Skeletal muscle tissue (tissue), 4 donors: ENCODE measurements around the gene SFR1. TPM values are rescaled to one million over a fixed set of nuclear protein-coding genes. Genes with fewer than 3 reads are reported as not detected.

Experiments
- H3K27ac ChIP-seq: one replicate; pipeline ENCODE4 v1.7.0; 2013; ENCODE audit warnings: mild to moderate bottlenecking, low read depth, low read length, inconsistent platforms
- H3K27me3 ChIP-seq, 3 donors: one replicate each; pipeline ENCODE4 v1.7.0; 2013; ENCODE audit warnings: low read length in 3 of 3; ENCODE audit not compliant: control insufficient read depth in 3 of 3, insufficient read depth in 3 of 3
- H3K36me3 ChIP-seq, 3 donors: one replicate each; pipeline ENCODE4 v1.7.0; 2013; ENCODE audit warnings: low read length in 3 of 3; ENCODE audit not compliant: control insufficient read depth in 3 of 3, insufficient read depth in 3 of 3
- H3K4me1 ChIP-seq, 3 donors: one replicate each; pipeline ENCODE4 v1.7.0; 2013; ENCODE audit warnings: low read length in 3 of 3, mild to moderate bottlenecking in 3 of 3; ENCODE audit not compliant: control insufficient read depth in 3 of 3, insufficient read depth in 3 of 3
- H3K4me3 ChIP-seq, 3 donors: one replicate each; pipeline ENCODE4 v1.7.0; 2013; ENCODE audit warnings: low read length in 3 of 3
- H3K9ac ChIP-seq, 3 donors: one replicate each; pipeline ENCODE4 v1.7.0; 2013; ENCODE audit warnings: low read length in 3 of 3, mild to moderate bottlenecking in 3 of 3, moderate library complexity in 2 of 3, low read depth in 1 of 3
- H3K9me3 ChIP-seq, 3 donors: one replicate each; pipeline ENCODE4 v1.7.0; 2013; ENCODE audit warnings: low read length in 3 of 3; ENCODE audit not compliant: control insufficient read depth in 3 of 3
- total RNA-seq: library from RNA; depleted of rRNA; stranded (reverse); fragments of >200 nt; gene quantifications from one replicate; pipeline ENCODE4 v1.2.3, GENCODE V29; 2014
- donor health status: Osteomylitis.

Gene SFR1
- total RNA-seq, 1 donor from 2014 or later: 2.1 TPM

DNA sequence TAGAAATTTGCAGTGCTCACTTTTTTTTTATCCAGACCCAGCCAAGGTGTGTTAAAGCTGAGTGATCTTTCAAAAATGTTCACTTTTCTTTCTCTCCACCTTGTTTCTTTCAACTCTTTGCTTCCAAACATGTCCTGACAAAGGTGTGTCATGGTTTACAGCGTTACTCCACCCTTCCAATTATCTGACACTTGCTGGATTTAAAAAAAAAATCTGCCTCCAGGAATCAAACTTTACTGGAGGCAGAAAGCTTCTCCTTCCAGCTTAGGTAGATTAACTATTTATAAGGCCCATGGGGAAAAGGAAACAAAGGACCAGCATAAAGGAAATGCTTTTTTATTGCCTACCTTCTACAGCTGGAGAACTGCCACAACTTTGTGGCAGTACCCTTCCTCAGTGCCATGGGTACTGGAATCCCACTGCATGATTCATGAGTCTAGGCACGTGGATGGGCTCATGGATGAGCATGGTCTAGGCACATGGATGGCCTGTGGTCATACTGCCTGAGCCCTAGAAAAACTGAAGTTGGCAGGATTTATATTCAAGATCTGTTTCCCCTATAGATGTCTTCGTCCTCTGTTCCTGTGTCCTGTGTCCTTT is 36.1 kb upstream of the SFR1 start, which contains the start of gene COL17A1:
COL17A1 (minus strand) TSS at position 80 of the 600 bp plus-strand sequence. CDS start 5,207 bp downstream, outside the sequence.
- no peak within 1 kb of the TSS for H3K4me3 ChIP-seq
- no peaks in the 10 kb centered on the region for H3K4me1 ChIP-seq
- no peak within 1 kb of the TSS for H3K27ac ChIP-seq
- no peaks in the 10 kb centered on the region for H3K27me3 ChIP-seq
- H3K9me3 ChIP-seq: no peaks in the 10 kb centered on the region
- H3K9ac ChIP-seq: no peak within 1 kb of the TSS
- H3K36me3 ChIP-seq: no peaks in the 10 kb centered on the region

DNA sequence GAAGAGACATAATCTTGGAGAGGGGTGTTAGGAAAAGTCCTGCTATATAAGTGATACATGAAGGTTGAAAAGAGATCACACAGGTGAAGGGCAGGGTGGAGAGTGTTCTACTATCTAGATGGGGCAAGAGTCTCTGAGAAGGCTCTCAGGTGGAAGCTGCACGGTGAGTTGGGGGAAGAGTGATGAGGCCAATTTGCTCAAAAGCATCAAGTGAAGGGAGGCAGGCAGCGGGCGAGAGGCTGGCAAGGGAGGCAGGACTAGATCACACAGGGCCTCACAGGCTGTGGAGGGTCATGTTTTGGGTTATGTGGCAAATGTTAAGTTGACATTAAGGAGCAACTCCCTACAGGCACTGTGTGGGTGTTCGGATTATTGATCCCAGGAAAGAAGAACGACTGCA is 33.7 kb upstream of the SFR1 start:
- H3K9me3 ChIP-seq: no peaks in the 10 kb centered on the region
- H3K4me1 ChIP-seq: no peaks in the 10 kb centered on the region
- H3K4me3 ChIP-seq: no peak overlapping the region
- H3K27ac ChIP-seq: no peak overlapping the region
- H3K27me3 ChIP-seq: no peaks in the 10 kb centered on the region
- no peaks in the 10 kb centered on the region for H3K36me3 ChIP-seq
- no peak overlapping the region for H3K9ac ChIP-seq

DNA sequence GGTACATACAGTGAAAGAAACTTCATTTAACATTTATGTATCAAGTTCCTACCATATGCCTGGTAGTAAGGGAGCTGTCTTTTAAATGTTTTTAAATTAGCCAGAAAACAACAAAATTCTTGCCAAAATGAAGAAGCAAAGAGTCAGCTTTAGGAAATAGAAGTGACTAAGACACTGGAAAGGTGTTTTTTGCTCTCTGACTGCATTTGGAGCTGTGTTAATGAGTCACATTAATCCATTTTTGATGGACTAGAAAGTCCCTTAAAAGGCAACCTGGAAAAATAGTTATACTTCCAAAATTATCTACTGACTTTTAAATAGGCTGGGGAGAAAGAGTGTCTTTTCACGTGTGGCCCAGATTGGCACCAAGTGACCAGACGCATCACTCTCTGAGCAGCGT is 32.4 kb upstream of the SFR1 start:
- Histone ChIP-seq H3K27me3 (no peaks in the 10 kb centered on the region), H3K27ac (no peak overlapping the region), H3K9ac (no peak overlapping the region), H3K9me3 (no peaks in the 10 kb centered on the region), H3K36me3 (no peaks in the 10 kb centered on the region), H3K4me1 (no peaks in the 10 kb centered on the region), H3K4me3 (no peak overlapping the region)

DNA sequence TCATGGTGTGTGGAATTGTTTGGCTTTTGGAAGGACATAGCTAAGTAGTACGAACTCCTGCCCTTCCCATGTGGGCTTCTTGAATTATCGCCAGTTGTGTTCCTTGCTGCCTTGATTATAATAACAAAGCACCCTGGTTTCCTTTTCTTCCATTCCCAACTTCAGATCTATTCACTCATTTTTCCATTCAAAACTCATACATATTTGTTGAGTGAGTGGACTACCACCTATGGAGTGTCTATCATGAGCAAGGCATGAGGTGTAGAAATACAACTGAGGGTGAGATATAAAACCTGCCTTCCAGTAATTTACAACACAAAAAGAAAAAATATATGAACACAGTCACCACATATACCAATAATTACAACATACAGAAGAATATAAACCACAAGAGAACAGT is 31.4 kb upstream of the SFR1 start:
- Histone ChIP-seq H3K4me3 (no peak overlapping the region), H3K27ac (no peak overlapping the region), H3K36me3 (no peaks in the 10 kb centered on the region), H3K9me3 (no peaks in the 10 kb centered on the region), H3K4me1 (no peaks in the 10 kb centered on the region), H3K9ac (no peak overlapping the region), H3K27me3 (no peaks in the 10 kb centered on the region)

DNA sequence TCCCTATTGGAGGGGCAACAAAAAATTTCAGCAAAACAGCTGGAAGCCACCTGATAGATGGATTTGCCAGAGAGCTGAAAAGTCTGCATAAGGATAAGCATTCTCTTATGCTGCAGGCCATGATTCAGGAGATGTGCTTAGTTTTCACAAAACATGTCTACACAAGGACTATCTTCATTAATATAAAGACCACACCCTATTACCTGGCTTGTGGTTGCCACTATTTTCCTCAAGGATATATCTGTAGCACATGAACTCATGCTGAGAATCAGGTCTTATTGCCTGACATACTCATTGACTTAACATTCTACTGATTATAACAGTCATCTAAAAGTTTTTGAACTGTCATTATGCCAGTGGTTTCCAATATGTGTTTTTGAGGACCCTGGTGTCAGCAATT is 29.2 kb upstream of the SFR1 start:
- no peak overlapping the region for H3K4me3 ChIP-seq
- H3K36me3 ChIP-seq: no peaks in the 10 kb centered on the region
- H3K9ac ChIP-seq: no peak overlapping the region
- H3K4me1 ChIP-seq: no peaks in the 10 kb centered on the region
- H3K27ac ChIP-seq: no peak overlapping the region
- H3K9me3 ChIP-seq: no peaks in the 10 kb centered on the region
- H3K27me3 ChIP-seq: no peaks in the 10 kb centered on the region

DNA sequence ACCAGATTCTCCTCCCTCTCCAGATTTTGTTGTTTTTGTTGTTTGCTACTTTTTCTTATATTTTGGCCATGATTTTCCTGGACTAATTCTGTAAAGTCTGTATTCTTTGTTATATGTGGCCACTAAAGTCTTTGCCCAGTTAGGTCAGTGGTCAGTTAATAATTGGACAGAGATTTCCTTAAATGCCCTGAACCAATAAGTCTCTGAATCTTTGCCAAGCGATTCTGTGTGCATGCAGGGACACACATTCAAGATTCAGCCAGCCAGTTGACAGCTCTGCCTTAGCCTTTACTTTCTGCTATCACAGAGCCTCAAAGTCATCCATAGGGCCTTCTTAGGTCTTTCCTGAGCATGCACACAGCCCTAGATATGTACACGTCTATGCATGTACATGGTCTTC is 25.3 kb upstream of the SFR1 start:
- Histone ChIP-seq H3K9ac (no peak overlapping the region), H3K9me3 (no peaks in the 10 kb centered on the region), H3K27ac (no peak overlapping the region), H3K27me3 (no peaks in the 10 kb centered on the region), H3K36me3 (no peaks in the 10 kb centered on the region), H3K4me3 (no peak overlapping the region), H3K4me1 (no peaks in the 10 kb centered on the region)

DNA sequence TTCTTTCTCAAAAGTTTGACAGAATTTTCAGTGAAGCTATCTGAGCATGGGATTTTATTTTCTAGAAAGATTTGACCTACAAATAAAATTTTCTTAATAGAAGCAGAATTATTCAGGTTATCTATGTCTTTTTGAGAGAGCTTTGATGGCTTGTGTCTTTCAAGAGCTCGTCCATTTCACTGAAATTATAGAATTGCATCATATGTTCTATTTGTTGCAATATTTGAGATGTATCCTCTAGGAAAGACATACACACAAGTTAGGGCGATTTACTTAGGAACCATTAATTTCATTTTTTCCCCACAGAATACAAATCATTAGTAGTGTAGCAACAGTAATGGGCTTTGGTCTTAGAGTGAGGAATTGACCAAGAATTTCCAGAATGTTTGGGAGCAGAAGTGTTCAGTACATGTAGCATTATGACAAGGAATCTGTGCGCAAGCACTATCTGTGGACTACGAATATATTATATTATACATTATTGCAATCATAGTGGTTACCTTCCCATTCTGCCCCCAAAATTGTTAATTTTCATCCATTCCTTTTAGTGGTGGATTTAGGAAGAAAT is 23.5 kb upstream of the SFR1 start:
- Histone ChIP-seq H3K9me3 (no peaks in the 10 kb centered on the region), H3K36me3 (no peaks in the 10 kb centered on the region), H3K27ac (no peak overlapping the region), H3K4me3 (no peak overlapping the region), H3K27me3 (no peaks in the 10 kb centered on the region), H3K9ac (no peak overlapping the region), H3K4me1 (no peaks in the 10 kb centered on the region)

DNA sequence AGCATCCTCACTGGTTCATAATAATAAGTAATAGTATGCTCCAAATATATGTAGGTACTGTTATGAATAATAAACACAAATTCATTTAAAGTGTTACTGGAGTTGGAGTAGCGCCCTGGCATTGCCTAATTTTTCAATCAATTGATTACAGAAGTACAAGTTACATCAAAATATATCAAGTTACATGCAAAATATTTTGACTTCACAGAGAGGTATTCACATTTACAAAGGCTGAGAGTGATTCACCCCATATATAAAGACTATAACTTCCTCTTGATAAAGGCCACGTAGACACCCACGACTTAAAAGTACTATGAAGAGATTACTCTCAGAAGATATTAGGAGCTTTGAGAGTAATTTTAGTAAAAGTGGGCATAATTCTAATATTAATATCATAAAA is 22.7 kb upstream of the SFR1 start:
- H3K4me3 ChIP-seq: no peak overlapping the region
- H3K27ac ChIP-seq: no peak overlapping the region
- H3K9me3 ChIP-seq: no peaks in the 10 kb centered on the region
- no peaks in the 10 kb centered on the region for H3K27me3 ChIP-seq
- H3K4me1 ChIP-seq: no peaks in the 10 kb centered on the region
- no peaks in the 10 kb centered on the region for H3K36me3 ChIP-seq
- no peak overlapping the region for H3K9ac ChIP-seq

DNA sequence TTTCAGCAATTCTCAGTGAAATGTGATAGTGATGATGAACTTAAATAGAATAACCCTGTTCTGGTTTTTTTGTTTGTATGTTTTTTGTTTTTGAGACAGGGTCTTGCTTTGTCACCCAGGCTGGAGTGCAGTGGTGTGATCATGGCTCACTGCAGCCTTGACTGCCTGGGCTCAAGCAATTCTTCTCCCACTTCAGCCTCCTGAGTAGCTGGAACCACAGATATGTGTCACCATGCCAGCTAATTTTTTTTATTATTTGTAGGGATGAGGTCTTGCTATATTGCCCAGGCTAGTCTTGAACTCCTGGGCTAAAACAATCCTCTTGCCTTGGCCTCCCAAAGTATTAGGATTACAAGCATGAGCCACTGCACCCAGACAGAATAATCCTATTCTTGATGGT is 22.0 kb upstream of the SFR1 start:
- Histone ChIP-seq H3K9ac (no peak overlapping the region), H3K27ac (no peak overlapping the region), H3K9me3 (no peaks in the 10 kb centered on the region), H3K4me3 (no peak overlapping the region), H3K27me3 (no peaks in the 10 kb centered on the region), H3K4me1 (no peaks in the 10 kb centered on the region), H3K36me3 (no peaks in the 10 kb centered on the region)

DNA sequence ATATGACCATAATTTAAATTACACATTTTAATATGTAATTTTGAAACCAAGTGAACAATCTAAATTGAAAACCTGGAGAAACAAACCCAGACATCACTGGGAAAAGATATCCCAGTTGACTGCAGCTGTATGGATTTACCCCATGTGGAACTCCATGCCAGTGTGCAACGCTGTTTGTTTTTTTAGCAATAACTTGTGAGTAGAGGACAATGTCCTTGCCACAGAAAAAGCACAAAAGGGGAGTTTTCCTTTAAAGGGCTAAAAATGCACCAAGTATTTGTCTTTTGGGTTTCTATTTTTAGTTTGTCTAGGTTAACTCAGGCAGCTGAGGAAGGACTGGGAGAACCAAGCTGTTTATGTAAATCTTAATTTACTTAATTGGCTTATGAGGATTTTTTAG is 21.2 kb upstream of the SFR1 start:
- Histone ChIP-seq H3K27ac (no peak overlapping the region), H3K4me3 (no peak overlapping the region), H3K9me3 (no peaks in the 10 kb centered on the region), H3K36me3 (no peaks in the 10 kb centered on the region), H3K9ac (no peak overlapping the region), H3K27me3 (no peaks in the 10 kb centered on the region), H3K4me1 (no peaks in the 10 kb centered on the region)
